HG03175 (cell line): ENCODE results near the gene GEMIN2.
"Not testable (repeated sequence)": the region's sequence is repeated elsewhere in the genome, so short reads cannot be mapped to it uniquely, and the experiment has no call there.

Experiments used
- ATAC-seq: cut with Tn5 transposase; IDR thresholded peaks from one replicate; pipeline ENCODE4 v1.9.1; 2021; ENCODE audit warnings: mild to moderate bottlenecking, moderate library complexity; ENCODE audit not compliant: unreplicated experiment

Gene GEMIN2

GRCh38 chr14:39109893-39110715 lies 4.0 kb upstream of the GEMIN2 start:
- ATAC-seq = no peak

- ATAC-seq = no peak
These were observed 444 bp upstream of the GEMIN2 start for GRCh38 chr14:39113685-39114072.

- no peak for ATAC-seq
These were observed 8.4 kb downstream of the GEMIN2 start for GRCh38 chr14:39122330-39123138.

- ATAC-seq = not testable (repeated sequence)
These were observed 23.7 kb downstream of the GEMIN2 start for GRCh38 chr14:39137835-39138234.

GRCh38 chr14:39138440-39138839 lies 24.3 kb downstream of the GEMIN2 start:
- no peak for ATAC-seq

- ATAC-seq = no peak
These were observed 26.0 kb downstream of the GEMIN2 start for GRCh38 chr14:39140170-39140569.

GRCh38 chr14:39141623-39142022 lies 27.5 kb downstream of the GEMIN2 start:
- not testable (repeated sequence) for ATAC-seq

- not testable (repeated sequence) for ATAC-seq
These were observed 29.1 kb downstream of the GEMIN2 start for GRCh38 chr14:39143226-39143625.

- no peak for ATAC-seq
These were observed 31.3 kb downstream of the GEMIN2 start for GRCh38 chr14:39145266-39145966.

- ATAC-seq = no peak
These were observed 40.6 kb downstream of the GEMIN2 start for GRCh38 chr14:39154594-39155189.

GRCh38 chr14:39157491-39157890 lies 43.4 kb downstream of the GEMIN2 start:
- ATAC-seq = no peak

- ATAC-seq = no peak
These were observed 44.2 kb downstream of the GEMIN2 start for GRCh38 chr14:39158222-39158858.

GRCh38 chr14:39160494-39160893 lies 46.4 kb downstream of the GEMIN2 start:
- no peak for ATAC-seq

GRCh38 chr14:39167797-39168320 lies 53.7 kb downstream of the GEMIN2 start:
- not testable (repeated sequence) for ATAC-seq

GRCh38 chr14:39168591-39168990 lies 54.5 kb downstream of the GEMIN2 start:
- ATAC-seq = no peak

GRCh38 chr14:39169541-39169900 lies 55.4 kb downstream of the GEMIN2 start:
- peak; percentile 11 for ATAC-seq

- no peak for ATAC-seq
These were observed 59.1 kb downstream of the GEMIN2 start for GRCh38 chr14:39173198-39173597.

GRCh38 chr14:39174560-39175444 lies 60.7 kb downstream of the GEMIN2 start, which contains the start of gene PNN:
Gene PNN, plus strand, starts transcription at chr14:39175254. Its CDS starts 26 bp downstream, at chr14:39175280.
- ATAC-seq = peak; percentile 92
